HG03565 (cell line): ENCODE results near the gene ABCG8.

Source experiments
- ATAC-seq: cut with Tn5 transposase; IDR thresholded peaks from one replicate; pipeline ENCODE4 v1.9.1; 2021; ENCODE audit warnings: mild to moderate bottlenecking, moderate library complexity; ENCODE audit not compliant: unreplicated experiment

The ABCG8 gene

GRCh38 chr2:43838560-43839267, at the start of gene ABCG8, which contains the start of gene ABCG5:
TSS of gene ABCG8 (plus strand) at chr2:43838971. CDS start at chr2:43839054, 83 bp downstream.
TSS of gene ABCG5 (minus strand) at chr2:43838839. CDS start at chr2:43838679, 160 bp downstream.
- no peak for ATAC-seq

GRCh38 chr2:43790147-43790546, 48.6 kb upstream of the ABCG8 start:
- no peak for ATAC-seq

- no peak for ATAC-seq
Observed at GRCh38 chr2:43791035-43791765, 47.6 kb upstream of the ABCG8 start.

GRCh38 chr2:43792653-43793052, 46.1 kb upstream of the ABCG8 start:
- no peak for ATAC-seq

GRCh38 chr2:43794956-43795355, 43.8 kb upstream of the ABCG8 start:
- ATAC-seq: no peak

- no peak for ATAC-seq
Observed at GRCh38 chr2:43796206-43796605, 42.6 kb upstream of the ABCG8 start.

GRCh38 chr2:43798300-43798699, 40.5 kb upstream of the ABCG8 start:
- ATAC-seq: no peak

GRCh38 chr2:43800894-43801293, 37.9 kb upstream of the ABCG8 start:
- no peak for ATAC-seq

- ATAC-seq: no peak
Observed at GRCh38 chr2:43802135-43802534, 36.6 kb upstream of the ABCG8 start.

GRCh38 chr2:43803113-43803512, 35.7 kb upstream of the ABCG8 start:
- no peak for ATAC-seq

GRCh38 chr2:43806719-43807031, 32.1 kb upstream of the ABCG8 start:
- no peak for ATAC-seq

GRCh38 chr2:43810452-43810851, 28.3 kb upstream of the ABCG8 start:
- ATAC-seq: no peak

- no peak for ATAC-seq
Observed at GRCh38 chr2:43810888-43811287, 27.9 kb upstream of the ABCG8 start.

- no peak for ATAC-seq
Observed at GRCh38 chr2:43812006-43812405, 26.8 kb upstream of the ABCG8 start.

GRCh38 chr2:43812947-43813346, 25.8 kb upstream of the ABCG8 start:
- ATAC-seq: no peak

GRCh38 chr2:43814711-43815110, 24.1 kb upstream of the ABCG8 start:
- ATAC-seq: no peak

- no peak for ATAC-seq
Observed at GRCh38 chr2:43818761-43819160, 20.0 kb upstream of the ABCG8 start.

GRCh38 chr2:43819491-43820163, 19.1 kb upstream of the ABCG8 start:
- ATAC-seq: no peak

GRCh38 chr2:43822839-43823238, 15.9 kb upstream of the ABCG8 start:
- ATAC-seq: no peak

GRCh38 chr2:43823751-43824150, 15.0 kb upstream of the ABCG8 start:
- ATAC-seq: no peak

GRCh38 chr2:43824512-43824911, 14.3 kb upstream of the ABCG8 start:
- ATAC-seq: no peak

GRCh38 chr2:43824951-43825493, 13.7 kb upstream of the ABCG8 start:
- ATAC-seq: no peak
